Hematopoietic multipotent progenitor cell treated with erythropoietin and hydrocortisone succinate and interleukin-3 and kit ligand, for 15 days (in vitro differentiated cells): ENCODE data around the gene SPOCK1.

Experiments
- DNase-seq: peaks from one replicate; pipeline ENCODE4 v3.0.0-alpha.2; 2015; ENCODE audit warnings: low spot score

The SPOCK1 gene

DNA sequence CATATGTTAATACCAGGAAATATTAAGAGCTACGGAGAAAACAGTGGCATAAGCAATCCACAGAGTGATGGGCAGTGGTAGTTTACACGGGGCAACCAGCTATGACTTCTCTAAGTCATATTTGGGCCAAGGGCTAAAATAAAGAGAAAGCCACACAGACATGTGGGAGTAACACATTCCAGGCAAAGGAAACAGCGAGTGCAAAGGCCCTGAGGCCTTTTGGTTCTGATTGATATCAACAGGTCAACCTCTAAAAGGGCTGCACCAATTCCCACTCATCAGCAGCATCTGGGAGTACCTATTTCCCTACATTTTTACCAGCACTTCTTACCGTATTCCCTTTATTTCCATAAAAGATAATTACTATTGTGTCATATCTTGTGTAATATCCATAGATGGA is 173.4 kb downstream of the SPOCK1 start:
- no peak for DNase-seq

DNA sequence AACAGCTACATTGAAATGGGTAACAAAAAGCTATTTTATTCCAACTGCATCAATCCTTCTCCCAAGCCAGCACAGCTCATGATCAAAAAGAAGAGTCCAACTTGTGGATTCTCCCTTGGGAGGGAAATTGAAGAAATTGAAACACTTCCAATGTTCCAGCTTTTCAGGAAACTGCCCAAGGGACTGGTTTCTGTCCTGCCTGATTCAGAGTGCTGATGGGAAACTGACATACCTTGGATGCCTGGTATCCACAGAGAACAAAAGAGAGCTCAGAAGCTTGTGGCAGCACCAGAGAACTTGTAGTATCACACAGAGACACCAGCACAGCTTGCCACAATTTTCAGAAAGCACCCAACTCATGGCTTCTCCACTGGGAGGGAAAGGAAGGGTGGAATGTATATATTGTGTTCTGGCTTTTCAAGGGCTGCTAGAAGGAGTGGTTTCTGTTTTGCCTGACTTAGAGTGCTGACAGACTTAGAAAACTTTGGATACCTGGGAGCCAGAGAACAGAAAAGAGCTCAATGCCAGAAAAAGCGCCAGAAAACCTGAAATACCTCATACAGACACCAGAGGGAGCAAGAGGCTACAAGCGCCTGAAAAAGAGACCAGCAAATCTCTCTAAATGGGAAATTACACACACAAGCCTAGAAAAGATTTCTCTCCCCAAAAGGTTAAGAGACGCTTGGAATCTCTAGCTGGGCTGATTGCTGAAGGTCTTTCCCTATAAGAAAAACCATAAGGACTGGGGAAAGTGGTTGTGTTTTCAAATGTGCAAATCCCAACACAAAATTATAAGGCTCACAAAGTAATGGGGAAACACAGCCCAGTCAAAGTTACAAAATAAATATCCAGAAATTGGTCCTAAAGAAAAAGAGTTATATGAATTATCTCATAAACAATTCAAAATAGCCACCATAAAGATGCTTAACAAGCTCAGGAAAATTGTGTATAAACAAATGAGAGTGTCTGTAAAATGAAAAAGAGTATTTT is 178.8 kb downstream of the SPOCK1 start:
- peak; percentile 32 for DNase-seq

DNA sequence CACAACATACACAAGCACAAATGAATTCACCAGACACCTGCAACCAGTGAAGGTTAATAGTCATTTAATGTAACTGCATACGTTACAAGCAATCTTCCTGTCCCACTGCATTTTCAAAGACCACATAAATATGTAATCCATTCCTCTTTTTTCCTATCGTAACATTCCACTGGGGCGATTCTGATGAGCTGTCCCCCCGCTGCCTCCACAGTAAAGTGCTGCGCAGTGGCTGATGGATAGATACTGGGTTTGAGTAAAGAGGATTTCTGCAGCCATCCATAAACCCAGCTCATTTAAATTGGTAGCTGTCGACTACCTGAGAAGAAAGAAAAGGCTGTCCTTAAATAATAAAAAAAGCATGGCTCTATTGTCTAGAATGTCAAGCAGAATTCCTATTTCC is 181.1 kb downstream of the SPOCK1 start:
- no peak for DNase-seq

DNA sequence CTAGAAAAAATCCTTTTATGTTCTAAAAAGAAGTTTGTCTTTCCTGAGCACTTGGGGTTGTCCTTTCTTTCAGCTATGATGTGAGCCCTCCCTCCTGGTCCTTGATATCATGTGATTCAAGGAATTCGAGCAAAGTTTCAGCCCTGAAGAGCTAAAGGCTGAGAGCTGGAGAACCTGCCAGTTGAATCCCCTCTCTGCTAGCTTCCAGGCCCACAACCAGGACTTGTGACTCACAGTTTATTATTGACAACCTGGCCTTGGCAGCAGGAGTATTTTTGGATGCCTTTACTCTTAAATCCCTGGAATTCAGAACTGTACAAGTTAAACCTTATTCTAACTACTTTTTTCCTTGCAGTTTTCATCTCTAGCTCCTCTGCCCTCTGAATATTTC is 182.8 kb downstream of the SPOCK1 start:
- no peak for DNase-seq

DNA sequence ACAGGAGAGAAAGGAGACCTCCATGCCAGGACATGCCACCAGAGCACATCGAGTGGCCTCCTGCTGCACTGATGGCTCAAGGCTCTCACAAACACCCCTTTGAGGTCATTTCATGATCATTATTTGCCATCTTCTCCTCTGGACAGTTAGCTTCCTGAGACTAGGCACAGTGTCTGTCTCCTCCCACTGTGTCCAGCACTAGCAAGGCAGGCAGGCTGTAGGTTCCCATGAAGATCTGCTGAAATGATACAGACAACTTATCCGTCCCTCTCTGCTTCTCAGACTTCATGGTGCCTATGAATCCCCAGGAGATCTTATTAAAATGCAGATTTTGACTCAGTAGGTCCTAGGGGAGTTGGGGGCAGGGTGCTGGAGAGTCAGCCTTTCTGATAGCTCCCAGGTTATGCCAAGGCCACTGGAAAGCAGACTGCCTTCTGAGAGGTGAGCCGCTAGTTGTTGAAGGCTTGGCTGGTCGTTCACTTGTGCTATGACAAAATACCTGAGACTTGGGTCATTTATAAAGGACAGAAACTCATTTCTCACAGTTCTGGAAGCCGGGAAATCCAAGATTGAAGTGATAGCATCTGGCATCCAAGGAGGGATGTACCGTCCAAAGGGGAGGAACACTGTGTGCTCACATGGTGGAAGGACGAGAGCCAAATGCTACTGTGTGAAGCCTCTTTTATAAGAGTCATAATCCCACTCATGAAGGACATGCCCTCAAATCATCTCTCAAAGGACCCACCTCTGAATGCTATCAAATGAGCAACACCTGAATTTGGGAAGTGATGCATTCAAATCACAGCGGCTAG is 183.4 kb downstream of the SPOCK1 start:
- no peak for DNase-seq

DNA sequence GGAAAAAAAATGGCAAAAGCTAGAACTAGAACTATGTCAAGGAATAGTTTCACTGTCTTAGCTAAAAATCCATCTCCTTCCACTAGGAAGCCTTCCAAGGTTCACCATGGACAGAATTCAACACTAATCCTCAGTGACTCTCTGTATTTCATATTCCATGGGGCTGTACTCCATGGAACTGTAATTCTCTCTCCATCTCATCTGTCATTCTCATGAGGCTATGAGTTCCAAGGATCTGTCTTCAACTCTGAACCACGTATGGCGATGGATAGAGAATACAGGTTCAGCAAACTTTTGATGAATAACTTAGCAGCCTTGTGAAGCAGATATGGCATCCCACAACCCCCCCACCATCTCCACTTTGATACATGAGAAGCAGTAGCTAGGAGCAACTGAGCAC is 184.0 kb downstream of the SPOCK1 start:
- DNase-seq, result no peak

DNA sequence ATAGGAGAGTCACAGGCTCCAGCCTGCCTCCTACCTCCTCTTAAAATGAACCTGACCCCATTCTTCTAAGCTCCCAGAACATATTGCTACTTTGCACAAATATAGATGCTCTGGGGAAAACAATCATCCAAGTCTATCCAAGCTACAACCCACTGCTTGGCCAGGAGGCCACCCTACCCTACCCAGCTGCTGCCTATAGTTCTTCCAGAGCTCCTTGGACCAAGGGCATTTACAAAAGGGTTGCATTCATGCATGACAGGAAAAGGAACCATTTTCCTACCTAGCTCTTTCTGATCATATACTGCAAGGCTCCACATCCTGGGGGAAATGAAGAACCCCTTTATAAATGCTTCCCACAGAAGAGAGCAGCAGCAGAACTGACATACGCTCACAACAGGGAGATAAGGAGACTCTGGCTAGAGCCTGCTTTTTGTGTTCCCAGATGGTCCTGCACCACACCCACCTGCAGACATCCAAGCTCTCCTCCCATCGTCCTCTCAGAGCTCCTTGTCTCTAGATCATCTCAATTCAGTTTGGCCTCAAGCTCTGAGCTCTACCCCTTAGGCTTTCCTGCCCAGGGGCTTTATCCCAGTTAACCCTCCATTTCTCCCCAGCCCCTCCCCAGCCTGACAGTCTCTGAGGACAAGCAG is 185.5 kb downstream of the SPOCK1 start:
- no peak for DNase-seq

DNA sequence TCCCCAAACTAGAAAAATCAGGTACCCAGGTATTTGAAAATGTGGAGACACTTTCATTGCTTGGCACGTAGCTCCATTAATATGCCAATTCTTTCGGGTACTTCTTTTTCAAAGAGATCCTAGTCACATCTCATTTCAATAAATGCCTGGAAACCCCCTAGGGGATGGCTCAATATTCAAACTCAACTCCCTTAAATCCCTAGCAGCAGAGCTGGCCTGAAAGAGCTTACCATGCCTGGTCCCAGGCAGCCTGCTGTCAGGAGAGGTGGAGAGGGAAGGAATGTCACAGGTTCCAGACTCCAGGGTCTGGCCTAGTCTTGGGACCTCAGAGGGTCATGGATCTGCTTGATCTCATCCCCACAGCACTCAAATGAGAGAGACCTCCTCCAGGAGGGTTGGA is 187.1 kb downstream of the SPOCK1 start:
- DNase-seq, result no peak

DNA sequence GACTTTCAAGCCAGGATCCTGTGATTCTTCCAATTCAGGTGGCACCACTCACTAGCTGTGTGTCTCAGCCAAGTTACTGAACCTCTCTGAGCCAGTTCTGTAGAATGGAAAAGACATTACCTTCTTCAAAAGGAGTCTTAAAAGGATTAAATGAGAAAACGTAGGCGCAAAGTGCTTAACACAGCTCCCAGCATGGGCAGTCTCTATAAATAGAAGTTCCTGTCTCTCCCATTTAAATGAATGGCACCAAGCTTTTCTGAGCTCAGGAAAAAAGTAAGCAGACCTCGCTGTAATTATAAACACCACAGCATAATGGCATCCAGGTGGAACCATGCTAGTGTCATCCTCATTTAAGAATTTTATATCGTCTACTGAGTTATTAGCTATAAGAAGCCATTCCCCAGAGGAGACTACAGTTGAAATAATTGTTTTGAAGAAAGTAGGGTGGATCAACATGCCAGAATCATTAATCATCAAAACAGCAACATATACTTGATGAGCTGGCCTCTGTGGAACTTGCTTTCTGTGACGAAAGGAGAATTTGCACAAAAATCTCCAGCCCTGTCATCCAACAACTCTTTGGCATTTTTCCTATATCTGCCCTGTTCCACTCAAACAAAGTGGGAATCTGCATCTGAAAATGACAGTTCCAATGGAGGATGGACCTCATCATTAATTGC is 188.9 kb downstream of the SPOCK1 start:
- no peak for DNase-seq

DNA sequence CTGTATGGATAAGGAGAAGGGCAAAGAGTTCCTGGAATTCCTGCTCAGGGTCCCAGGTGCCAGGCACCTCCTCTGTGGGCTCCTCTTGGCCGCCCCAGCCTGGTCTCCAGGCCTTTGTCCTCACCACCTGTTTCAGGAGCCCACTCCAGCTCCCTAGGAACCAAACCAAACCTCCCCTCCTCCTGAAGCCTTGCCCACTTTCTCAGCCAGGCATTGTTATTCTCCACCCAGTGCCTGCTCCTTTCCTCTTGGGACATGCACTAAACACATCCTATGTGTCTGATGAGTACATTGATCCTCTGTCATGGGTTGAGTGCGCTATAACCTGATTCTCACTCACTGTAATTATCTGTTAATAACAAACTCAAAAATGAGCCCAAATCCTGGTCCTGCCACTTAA is 189.8 kb downstream of the SPOCK1 start:
- no peak for DNase-seq

DNA sequence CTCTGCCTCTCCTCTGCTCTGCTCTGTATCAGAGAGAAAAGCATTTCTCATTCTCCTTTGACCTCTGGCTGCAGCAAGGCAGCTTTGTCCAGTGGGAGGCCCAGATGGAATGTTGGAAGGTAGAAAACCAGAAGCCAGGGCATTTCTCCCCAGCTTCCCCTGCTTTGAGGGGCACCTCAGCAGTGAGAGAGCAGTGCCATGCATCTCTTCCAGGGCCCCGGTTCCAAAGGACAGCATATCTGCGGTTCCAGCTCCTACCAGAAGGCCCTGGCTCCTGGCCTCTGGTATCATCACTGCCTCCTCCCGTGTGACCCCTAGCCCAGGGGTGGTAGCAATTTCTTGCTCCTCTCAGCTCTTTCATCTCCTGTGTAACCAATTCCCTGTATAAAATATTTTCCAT is 190.8 kb downstream of the SPOCK1 start:
- no peak for DNase-seq

DNA sequence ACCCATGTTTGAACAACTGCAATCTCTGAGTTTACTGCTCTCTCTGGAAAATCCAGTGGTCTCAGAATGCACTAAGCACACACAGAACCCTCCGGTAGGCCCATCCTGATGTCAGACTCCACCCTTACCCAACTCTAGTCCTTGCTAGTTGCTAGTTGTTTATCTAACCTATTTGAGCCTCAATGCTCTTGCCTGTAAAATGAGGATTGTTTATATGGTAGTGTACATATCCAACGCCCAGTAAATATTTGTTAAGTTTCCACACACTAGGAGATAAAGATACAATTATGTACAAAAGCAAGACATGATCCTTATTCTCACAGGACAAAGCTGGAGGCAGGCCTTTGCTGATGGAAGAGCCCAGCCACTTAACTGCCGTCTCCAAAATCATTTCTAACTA is 192.2 kb downstream of the SPOCK1 start:
- DNase-seq, result no peak

DNA sequence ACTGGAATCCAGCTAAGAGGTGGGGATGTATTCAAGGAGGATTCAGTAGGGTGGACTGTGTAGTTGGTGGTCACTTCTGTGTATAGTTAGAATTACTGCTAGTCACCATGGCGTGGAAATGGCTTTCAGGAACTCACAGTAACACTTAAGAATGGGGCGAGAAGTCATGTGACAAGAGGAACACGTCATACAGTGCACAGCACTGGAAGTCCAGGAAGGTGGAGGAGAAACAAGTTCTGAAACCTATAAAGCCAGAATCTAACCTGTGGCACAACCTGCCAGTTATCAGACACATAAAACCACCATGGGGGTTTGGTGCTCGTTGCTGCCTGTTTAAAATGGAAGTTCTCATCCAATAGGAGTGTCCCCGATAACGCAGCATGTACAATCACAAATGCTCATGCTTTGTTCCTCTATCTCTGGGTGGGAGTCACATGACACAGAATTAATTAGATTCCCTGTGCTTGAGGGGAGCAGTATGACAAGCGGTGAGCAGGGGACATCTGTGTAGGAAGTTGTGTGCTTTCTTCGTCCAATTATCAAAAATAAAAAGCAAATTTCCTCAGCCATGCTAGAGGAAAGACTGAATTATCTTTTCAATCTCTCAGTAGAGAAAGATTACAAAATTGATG is 193.0 kb downstream of the SPOCK1 start:
- no peak for DNase-seq

DNA sequence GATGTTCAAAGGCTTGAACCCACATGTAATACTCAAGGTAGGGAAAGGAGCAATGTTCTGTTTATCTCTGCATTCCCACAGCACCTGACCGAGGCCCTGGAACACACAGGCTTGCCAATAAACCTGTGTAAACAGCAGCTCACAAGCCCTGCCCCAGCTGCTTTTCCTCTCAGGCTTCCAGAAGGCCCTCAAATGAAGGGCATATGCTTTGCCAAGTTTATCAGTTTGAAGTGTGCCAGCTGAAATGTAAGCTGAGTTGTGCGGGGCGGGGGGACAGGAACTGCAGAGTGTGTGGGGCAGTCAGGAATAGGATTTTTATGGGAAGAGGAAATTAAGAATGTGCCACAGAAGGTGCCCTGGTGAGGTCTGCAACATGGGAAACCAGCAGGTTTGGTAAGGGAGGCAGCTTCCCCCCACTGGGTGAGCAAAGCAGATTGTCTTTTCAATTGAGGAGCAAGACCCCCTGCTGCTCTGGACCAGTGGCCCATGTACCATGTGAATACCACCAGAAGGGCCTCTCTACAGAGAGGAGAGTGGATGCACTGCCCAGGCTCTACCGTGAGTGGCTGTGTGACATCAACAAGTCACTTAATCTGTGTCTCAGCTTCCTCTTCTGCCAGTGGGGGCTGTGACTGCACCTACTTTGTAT is 194.8 kb downstream of the SPOCK1 start:
- DNase-seq, result no peak

DNA sequence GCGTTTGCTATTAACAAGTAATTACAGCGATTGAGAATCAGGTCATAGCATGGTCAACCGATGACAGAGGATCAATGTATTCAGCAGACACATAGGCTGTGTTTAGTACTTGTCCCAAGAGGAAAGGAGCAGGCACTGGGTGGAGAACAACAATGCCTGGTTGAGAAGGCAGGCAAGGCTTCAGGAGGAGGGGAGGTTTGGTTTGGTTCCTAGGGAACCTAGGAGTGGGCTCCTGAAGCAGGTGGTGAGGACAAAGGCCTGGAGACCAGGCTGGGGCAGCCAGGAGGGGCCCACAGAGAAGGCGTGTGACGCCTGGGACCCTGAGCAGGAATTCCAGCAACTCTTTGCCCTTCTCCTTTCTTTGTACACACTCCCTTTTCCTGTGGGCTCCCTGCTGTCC is 195.6 kb downstream of the SPOCK1 start:
- DNase-seq, result no peak

DNA sequence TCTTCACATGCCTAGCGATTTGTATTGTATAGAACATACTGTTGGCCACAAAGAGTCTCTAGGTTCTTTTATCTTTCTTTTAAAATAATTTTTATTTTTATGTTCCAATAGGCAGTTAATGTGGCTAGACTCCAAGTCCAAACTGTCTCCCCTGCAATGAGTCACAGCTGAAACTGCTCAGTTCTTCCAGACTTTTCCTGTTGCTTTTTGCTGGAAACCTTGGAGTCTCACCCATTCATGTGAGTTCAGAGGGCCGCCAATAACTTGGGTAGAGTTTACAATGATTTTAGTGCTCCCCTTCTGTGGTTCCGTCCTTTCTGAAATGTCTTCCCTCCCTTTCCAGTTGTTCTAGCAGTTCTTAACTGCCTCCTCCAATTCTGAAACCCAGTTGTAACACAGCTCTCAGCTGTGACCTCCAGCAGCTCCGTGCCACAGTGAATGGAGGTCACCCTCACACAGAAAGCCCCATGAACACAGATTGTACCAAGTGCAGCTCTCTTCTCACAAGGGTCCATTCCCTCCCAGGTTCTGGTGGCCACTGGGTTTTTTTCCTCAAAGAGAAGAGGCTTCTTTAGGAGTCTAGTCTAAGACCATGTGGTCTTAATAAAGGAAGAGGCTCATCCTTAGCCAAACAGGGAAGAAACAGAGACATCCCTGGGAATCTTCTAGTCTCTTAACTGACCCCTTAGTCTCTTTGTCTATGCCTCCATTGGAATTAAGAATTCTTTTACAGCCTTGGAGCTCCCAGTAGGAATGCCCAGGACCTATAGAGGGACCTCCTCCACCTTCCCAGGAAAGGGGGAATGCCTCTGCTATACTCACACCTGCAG is 198.5 kb downstream of the SPOCK1 start:
- no peak for DNase-seq

DNA sequence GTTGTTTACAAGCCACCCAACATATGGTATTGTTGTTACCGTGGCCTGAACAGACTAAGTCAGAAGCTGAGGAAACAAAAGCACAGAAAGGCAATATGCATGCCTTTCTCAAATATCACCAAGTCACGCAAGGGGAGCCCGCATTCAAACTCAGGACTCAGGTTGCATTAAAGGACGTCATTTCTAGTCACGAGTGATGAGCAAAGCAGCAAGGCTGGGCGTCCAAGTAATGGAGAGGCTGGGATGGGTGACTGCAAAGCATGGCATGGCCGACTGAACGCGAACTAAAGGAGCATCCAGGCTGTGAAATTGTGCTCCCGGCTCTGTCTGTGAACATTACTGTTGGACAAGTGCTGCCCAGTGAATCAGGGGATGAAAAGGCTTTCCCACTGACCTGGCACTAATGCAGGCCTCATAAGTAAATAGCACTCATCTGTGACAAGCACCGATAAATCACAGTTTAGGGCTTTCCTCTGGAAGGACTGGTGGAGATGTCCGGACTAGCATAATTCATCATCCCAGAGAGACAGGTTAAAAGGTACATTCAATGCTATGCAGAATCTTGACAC is 202.8 kb downstream of the SPOCK1 start:
- DNase-seq, result no peak

DNA sequence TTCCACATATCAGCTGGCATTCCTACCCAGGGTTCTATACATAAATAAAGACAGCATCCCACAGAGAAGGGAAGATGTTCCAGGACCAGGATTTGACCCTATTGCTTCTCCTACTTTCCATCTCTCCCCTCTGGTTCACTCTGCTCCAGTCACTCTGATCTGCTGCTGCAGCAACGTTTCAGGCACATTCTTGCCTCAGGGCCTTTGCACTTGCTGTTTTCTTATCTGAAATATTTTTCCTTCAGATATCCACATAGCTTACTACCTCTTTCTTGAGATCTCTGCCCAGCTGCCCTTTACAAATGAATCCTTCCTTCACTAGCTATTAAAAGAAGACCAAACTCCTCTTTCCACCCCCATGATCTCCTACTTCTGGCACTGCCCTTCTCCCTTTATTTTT is 204.5 kb downstream of the SPOCK1 start:
- no peak for DNase-seq

DNA sequence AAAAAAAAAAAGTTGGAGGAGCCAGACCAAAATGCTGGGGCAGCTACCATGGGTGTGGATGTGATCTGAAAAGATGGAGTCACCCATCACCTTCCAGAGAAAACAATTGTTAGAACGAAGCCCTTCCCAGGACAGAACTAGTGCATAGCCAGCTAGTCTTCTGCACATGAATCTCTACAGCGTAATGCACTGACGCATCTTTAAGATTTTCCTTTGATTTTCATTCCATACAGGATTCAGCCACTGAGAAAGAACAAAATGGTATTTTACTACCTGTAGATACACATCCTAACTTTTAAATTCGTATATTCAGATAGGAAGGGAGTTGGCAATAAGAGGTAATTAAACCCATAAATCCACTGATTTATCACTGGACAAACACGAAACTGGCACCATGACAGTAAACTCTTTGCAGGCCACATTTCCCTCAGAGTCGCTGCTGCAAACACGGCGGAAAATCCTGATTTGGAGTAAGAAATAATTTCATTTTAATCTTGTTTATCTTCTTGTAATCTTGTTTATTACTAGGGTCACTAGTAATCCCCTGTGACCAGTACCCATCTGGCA is 206.6 kb downstream of the SPOCK1 start:
- DNase-seq, result no peak
